ES-I3 (cell line): ENCODE data around the gene WEE1.
"Not testable (repeated sequence)": the region's sequence is repeated elsewhere in the genome, so short reads cannot be mapped to it uniquely, and the experiment has no call there.

Experiments used
- H3K36me3 ChIP-seq: 2 replicates; pipeline ENCODE4 v1.6.1; 2013; ENCODE audit warnings: mild to moderate bottlenecking, low read length, control low read depth, moderate library complexity; ENCODE audit not compliant: insufficient read depth
- H3K4me1 ChIP-seq: 2 replicates; pipeline ENCODE4 v1.6.1; 2013; ENCODE audit warnings: mild to moderate bottlenecking, control low read depth, low read length; ENCODE audit not compliant: insufficient read depth
- H3K9ac ChIP-seq: 2 replicates; pipeline ENCODE4 v1.6.1; 2013; ENCODE audit warnings: low read depth, mild to moderate bottlenecking, low read length, moderate library complexity
- H3K9me3 ChIP-seq: 2 replicates; pipeline ENCODE4 v1.6.1; 2013; ENCODE audit warnings: mild to moderate bottlenecking, low read length, moderate library complexity; ENCODE audit not compliant: control insufficient read depth, insufficient read depth

Gene WEE1

DNA sequence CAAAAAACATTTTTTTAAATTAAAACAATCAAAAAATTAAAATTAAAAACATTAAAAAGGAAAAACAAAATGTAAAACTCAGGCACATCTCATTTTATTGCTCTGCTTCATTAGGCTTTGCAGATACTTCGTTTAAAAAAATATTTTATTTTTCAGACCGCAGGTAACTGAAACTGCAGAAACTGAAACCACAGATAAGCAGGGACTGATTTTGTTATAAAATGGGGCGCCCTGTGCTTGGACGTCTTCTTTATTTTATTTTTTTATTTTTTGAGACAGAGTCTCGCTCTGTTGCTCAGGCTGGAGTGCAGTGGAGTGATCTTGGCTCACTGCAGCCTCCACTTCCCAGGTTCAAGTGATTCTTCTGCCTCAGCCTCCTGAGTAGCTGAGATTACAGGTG, 24.3 kb upstream of the WEE1 start:
- H3K9me3 ChIP-seq, H3K9ac ChIP-seq: not testable (repeated sequence)

GRCh38 chr11:9550191-9550628, 23.3 kb upstream of the WEE1 start:
- Histone ChIP-seq H3K36me3 (no peaks in the 10 kb centered on the region), H3K9me3 (0 out of 2 replicates have a peak, but pooled peaks cover 4% of the 10 kb centered on the region), H3K9ac (no peak overlapping the region), H3K4me1 (no peaks in the 10 kb centered on the region; the same call in 1 of the 2 replicates)

More for the DNA sequence above, 24.3 kb upstream of the WEE1 start:
- not testable (repeated sequence) for H3K36me3 ChIP-seq, H3K4me1 ChIP-seq

DNA sequence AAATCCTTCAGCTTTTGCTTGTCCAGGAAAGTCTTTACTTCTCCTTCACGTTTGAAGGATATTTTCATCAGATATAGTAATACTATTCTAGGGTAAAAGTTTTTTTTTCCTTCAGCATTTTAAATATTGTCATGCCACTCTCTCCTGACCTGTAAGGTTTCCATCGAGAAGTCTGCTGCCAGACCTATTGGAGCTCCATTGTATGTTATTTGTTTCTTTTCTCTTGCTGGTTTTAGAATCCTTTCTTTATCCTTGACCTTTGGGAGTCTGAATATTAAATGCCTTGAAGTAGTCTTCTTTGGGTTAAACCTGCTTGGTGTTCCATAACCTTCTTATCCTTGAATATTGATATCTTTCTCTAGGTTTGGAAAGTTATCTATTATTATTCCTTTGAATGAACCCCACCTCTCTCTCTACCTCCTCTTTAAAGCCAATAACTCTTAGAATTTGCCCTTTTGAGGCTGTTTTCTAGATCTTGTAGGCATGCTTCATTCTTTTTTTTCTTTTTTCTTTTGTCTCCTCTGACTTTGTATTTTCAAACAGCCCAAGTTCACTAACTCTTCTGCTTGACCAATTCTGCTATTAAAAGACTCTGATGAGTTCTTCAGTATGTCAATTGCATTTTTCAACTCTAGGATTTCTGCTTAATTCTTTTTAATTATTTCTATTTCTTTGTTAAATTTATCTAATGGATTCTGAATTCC, 12.0 kb upstream of the WEE1 start:
- Histone ChIP-seq H3K36me3 (no peaks in the 10 kb centered on the region), H3K9ac (no peak overlapping the region), H3K9me3 (no peaks in the 10 kb centered on the region; the same call in 1 of the 2 replicates), H3K4me1 (peaks cover 10% of the 10 kb centered on the region)

- Histone ChIP-seq H3K9ac (no peak overlapping the region), H3K9me3 (no peaks in the 10 kb centered on the region; the same call in 1 of the 2 replicates), H3K4me1 (peaks cover 15% of the 10 kb centered on the region), H3K36me3 (no peaks in the 10 kb centered on the region)
These were observed 10.8 kb upstream of the WEE1 start for GRCh38 chr11:9562716-9563115.

DNA sequence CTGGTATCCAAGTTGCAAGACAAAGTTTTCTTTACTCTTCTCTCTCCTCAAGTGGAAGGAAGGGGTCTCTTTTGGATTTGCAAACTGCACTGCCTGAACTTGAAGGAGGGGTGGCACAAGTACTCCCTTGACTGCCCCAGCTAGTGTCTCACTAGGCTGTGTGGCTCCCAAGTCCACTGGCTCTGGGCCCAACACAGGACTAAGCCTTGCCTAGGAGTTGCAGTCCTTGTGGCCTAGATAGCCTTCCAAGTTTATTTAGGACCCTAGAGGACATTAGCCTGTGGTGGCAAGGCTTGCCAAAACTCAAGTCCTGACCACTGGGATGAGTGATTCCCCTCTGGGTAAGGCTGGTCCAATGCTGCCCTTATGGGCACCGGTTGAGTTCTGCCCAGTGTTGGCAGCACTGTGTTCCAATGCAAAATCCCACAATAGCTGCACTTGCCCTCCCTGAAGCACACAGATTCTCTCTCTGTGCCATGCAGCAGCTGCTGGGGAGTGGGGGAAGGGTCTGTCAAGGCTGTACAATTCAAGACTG, 10.2 kb upstream of the WEE1 start:
- no peaks in the 10 kb centered on the region; the same call in 1 of the 2 replicates for H3K9me3 ChIP-seq
- peaks cover 18% of the 10 kb centered on the region for H3K4me1 ChIP-seq
- H3K36me3 ChIP-seq: no peaks in the 10 kb centered on the region
- H3K9ac ChIP-seq: no peak overlapping the region

DNA sequence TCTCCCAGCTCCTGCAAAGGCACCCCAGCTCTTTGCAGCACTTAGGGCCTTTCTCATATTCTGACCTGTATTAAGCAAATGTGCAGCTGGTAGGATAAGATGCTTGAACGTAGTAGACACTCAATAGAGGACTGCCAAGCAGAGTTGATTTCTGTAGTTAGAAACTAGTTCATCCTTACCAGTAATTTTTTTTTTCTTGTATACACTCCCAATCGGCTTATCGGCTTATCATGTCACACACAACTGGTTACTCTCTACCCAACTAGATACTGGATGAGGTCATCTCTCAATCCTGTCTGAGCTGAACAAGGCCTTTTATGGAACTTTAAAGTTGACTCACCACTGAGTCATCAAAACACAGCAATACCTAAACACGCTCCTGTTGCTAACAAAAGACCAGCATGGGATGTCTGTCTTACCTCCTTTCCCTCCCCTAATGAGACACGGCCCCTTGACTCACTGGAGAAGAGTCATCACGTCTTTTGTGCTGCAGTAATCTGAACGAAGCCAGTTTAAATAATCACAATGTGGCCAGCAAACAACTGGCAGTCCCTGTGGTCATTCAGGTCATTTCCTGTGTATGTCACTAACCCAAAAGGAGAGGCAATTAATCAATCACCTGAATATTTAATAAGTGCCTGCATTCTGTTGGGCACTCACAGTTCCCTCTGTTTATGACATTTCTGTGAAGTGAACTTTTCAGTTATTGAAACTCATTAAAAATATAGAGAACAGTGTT, 7.5 kb upstream of the WEE1 start:
- Histone ChIP-seq H3K9ac (no peak overlapping the region), H3K4me1 (peaks cover 28% of the 10 kb centered on the region), H3K36me3 (no peaks in the 10 kb centered on the region), H3K9me3 (no peaks in the 10 kb centered on the region; the same call in 1 of the 2 replicates)

DNA sequence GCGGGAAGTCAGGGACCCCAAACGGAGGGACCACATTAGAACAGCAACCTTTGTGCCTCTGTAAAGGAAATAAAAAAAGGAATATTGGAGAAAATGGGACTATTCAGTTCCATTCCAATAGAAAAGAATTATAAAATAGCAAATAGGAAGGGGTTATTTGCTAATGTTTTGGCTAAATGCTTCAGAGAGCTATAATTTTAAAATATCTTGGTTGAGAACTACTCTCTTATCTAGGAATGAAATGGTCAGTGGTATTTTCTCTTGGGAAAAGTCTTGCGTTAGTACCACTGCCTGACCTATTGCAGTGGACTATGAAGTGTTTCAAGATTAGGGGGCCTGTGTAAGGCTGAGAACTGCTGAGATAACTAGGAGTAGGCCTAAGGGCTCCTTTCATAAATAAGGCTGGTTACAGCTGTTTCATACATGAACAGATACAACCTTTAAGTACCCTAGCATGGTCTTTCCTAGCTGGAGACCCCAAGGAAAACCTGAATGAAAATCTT, 6.9 kb upstream of the WEE1 start:
- H3K36me3 ChIP-seq: no peaks in the 10 kb centered on the region
- no peaks in the 10 kb centered on the region; the same call in 1 of the 2 replicates for H3K9me3 ChIP-seq
- no peak overlapping the region for H3K9ac ChIP-seq
- peaks cover 34% of the 10 kb centered on the region for H3K4me1 ChIP-seq

DNA sequence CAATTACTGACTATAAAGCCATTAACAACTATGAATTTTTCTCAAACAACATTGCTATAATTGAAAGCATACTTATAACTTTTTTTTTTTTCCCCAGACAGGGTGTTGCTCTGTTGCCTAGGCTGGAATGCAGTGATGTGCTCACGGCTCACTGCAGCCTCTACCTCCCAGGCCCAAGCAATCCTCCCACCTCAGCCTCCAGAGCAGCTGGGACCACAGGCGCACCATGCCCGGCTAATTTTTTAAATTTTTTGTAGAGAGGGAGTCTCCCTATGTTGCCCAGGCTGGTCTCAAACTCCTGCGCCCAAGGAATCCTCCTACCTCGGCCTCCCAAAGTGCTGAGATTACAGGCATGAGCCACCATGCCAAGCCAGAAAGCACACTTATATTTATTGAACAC, 6.1 kb upstream of the WEE1 start:
- peaks cover 36% of the 10 kb centered on the region for H3K4me1 ChIP-seq
- no peak overlapping the region for H3K9ac ChIP-seq
- H3K36me3 ChIP-seq: no peaks in the 10 kb centered on the region
- H3K9me3 ChIP-seq: no peaks in the 10 kb centered on the region

DNA sequence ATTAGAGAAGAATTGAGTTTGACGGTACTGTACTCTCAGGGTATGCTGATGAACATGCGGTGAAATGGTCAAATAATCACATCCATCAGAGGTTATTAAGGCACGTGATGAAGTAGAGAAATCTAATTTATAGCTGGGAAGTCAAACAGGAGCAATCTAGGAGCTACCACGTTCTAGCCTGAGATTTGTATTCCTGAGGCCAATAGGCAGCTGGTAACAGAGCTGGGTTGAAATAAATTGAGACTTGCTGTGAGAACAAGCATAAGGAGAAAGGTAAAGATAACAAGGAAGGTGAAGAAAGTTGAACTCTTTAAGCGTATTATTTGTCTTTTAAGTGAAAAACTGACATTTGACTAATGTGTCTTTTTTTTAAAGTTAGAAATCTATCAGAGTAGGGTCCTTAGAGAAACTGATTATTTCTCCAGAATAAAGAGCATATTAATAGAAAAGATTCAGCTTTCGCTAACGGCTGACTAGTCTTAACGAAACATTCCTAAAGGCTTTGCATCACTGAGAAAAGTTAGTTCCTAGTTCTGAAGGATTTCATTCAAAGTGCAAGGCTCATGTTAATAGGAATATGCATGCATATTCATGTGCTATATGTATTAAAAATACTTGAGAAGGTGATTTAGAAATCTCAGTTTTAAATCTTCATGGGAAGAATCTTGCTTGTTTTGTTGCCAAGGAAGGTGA, 5.2 kb upstream of the WEE1 start:
- Histone ChIP-seq H3K9ac (peak overlapping the region; percentile 26; the same call in 1 of the 2 replicates), H3K9me3 (no peaks in the 10 kb centered on the region), H3K4me1 (peaks cover 36% of the 10 kb centered on the region), H3K36me3 (no peaks in the 10 kb centered on the region)

DNA sequence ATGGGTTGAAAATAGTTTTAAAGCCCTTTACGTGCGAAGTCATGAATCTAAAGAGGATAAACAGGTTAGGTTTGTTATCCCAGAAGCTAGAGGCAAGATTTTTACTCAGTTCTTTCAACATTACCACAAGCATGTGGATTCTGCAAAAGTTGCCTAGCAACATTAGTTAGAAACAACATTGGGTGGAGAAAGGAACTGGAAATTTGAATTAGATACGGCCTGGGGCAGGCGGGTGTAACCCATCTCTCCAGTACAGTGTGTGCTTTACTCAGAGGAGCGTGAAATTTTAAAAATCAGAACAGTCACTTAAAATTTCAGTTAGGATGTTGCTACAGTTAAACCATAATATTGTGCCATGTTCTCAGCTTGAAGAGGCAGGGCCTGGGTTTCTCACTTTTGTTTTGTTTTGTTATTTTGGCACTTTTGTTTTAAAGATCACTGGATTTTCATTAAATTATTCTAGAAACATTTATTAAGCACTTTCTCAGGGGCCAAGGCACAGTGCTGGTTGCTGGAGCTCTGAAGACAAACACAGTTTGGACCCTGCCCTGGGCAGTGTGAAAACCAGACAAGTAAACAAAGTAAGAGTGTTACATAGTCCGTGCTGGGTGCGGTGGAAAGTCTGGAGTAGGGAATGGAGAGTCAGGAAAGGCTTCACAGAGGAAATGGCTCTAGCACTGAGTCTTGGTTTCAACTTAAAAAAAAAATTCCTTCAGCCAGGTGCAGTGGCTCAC, 4.4 kb upstream of the WEE1 start:
- no peaks in the 10 kb centered on the region for H3K36me3 ChIP-seq
- peak overlapping the region; percentile 45 for H3K9ac ChIP-seq
- H3K9me3 ChIP-seq: no peaks in the 10 kb centered on the region
- peaks cover 36% of the 10 kb centered on the region for H3K4me1 ChIP-seq

GRCh38 chr11:9569588-9570164, 3.8 kb upstream of the WEE1 start:
- Histone ChIP-seq H3K4me1 (peaks cover 36% of the 10 kb centered on the region), H3K9ac (0 out of 2 replicates have a peak overlapping the region, but pooled peaks have one; percentile 45), H3K36me3 (no peaks in the 10 kb centered on the region), H3K9me3 (no peaks in the 10 kb centered on the region)

- Histone ChIP-seq H3K4me1 (peaks cover 32% of the 10 kb centered on the region), H3K9ac (no peak overlapping the region), H3K36me3 (no peaks in the 10 kb centered on the region), H3K9me3 (no peaks in the 10 kb centered on the region)
These were observed 3.0 kb upstream of the WEE1 start for GRCh38 chr11:9570313-9571025.
